ENCODE data around the gene DENND1B. TPM values are rescaled to one million over a fixed set of nuclear protein-coding genes. Genes with fewer than 3 reads are reported as not detected.
A peak's percentile ranks its signal among the peaks of the same experiment; 100 is the strongest.

Gene DENND1B
- total RNA-seq, 2 donors from 2014 or later, result 9.4 to 11.9 TPM

DNA sequence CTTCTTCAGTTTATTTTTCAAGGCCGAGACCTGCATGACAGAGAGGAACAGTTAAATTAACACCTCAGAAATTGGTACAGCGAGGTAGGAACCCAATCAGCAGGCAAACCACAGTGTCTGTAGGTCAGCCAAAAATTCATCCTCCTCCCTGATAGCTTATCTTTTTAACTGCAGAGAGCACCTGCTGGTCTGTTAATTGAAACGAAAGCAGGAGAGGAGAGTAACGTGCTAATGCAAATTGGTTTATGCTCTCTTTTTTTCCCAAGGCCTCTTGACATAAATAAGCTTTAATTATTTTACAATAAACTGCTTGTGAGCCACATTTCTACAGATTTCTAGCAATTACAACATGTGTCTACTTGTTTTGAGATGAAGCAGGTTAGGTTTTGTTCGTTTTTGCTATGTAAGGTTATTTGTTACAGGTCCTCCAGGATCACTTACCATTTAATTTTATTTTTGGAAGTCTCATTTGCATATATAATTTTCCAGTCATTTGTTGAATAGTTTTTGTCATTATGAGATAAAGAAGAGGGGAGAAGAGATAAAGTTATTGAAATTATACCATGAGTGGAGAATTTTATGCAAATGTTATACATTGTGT lies 179.9 kb downstream of the DENND1B start:
- H3K9me3 Mint-ChIP-seq, result no peaks in the 10 kb centered on the region
- peak overlapping the region; percentile 19 for H3K27ac Mint-ChIP-seq
- no peaks in the 10 kb centered on the region for H3K4me1 ChIP-seq (ENCODE audit: control insufficient read depth, insufficient read depth, low read length)
- H3K4me1 Mint-ChIP-seq, result peaks cover 33% of the 10 kb centered on the region
- no peak for TF ChIP-seq CTCF (conservative IDR thresholded peaks at IDR 0.05)
- H3K27me3 Mint-ChIP-seq (ENCODE audit: insufficient read depth), result no peaks in the 10 kb centered on the region
- DNase-seq, result peak; percentile 59
- no peak overlapping the region for H3K4me3 Mint-ChIP-seq
- H3K9ac ChIP-seq (ENCODE audit: extremely low read depth, low read length, poor library complexity, severe bottlenecking), result no peak overlapping the region
- no peaks in the 10 kb centered on the region for H3K27me3 ChIP-seq (ENCODE audit: control insufficient read depth, insufficient read depth, low read length, poor library complexity, severe bottlenecking)
- WGBS, 2 experiments (ENCODE audit: insufficient coverage in 1 of 2, insufficient read length in 1 of 2), result 19 to 33% methylated on average over 4 to 5 of the region's 5 CpGs
- H3K36me3 ChIP-seq (ENCODE audit: control insufficient read depth, insufficient read depth, low read length), result no peaks in the 10 kb centered on the region
- H3K36me3 Mint-ChIP-seq (ENCODE audit: low read depth), result peaks cover 2% of the 10 kb centered on the region
- H3K4me3 ChIP-seq (ENCODE audit: low read length), result no peak overlapping the region
- H3K9me3 ChIP-seq (ENCODE audit: control insufficient read depth, low read length), result no peaks in the 10 kb centered on the region
- H3K27ac ChIP-seq (ENCODE audit: low read depth, low read length), result no peak overlapping the region

DNA sequence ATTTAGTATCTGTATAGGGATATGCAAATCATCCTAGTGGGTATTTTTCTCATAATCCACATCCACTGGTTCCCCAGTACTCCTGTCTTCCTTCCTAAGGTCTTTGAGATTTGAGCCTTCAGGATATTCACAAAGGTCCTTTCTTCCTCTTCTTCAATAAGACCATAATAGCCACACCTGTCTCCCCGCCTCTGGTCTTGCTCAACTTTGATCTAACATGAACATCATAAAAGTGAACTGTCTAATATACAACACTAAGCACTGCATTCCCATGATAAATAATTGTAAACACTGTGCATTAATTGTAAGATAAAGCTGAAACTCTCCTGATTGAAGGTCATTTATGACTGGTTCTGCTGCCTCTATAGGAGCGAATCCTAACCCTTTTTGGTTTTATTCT lies 184.6 kb downstream of the DENND1B start:
- Histone ChIP-seq H3K36me3 (ENCODE audit: control insufficient read depth, insufficient read depth, low read length) (peaks cover 4% of the 10 kb centered on the region), H3K9ac (ENCODE audit: extremely low read depth, low read length, poor library complexity, severe bottlenecking) (no peak overlapping the region), H3K9me3 (ENCODE audit: control insufficient read depth, low read length) (peaks cover 7% of the 10 kb centered on the region), H3K27me3 (ENCODE audit: control insufficient read depth, insufficient read depth, low read length, poor library complexity, severe bottlenecking) (no peaks in the 10 kb centered on the region), H3K4me3 (ENCODE audit: low read length) (no peak overlapping the region), H3K27ac (ENCODE audit: low read depth, low read length) (no peak overlapping the region), H3K4me1 (ENCODE audit: control insufficient read depth, insufficient read depth, low read length) (no peaks in the 10 kb centered on the region)
- Mint-ChIP-seq H3K4me3 (no peak overlapping the region), H3K27me3 (ENCODE audit: insufficient read depth) (no peaks in the 10 kb centered on the region), H3K9me3 (peaks cover 10% of the 10 kb centered on the region), H3K36me3 (ENCODE audit: low read depth) (peaks cover 15% of the 10 kb centered on the region), H3K4me1 (peaks cover 18% of the 10 kb centered on the region), H3K27ac (no peak overlapping the region)
- WGBS, 2 experiments (ENCODE audit: insufficient coverage in 1 of 2, insufficient read length in 1 of 2), result 97 to 100% methylated on average over 1 to 2 of the region's 2 CpGs
- no peak for DNase-seq
- no peak for TF ChIP-seq CTCF (conservative IDR thresholded peaks at IDR 0.05)

DNA sequence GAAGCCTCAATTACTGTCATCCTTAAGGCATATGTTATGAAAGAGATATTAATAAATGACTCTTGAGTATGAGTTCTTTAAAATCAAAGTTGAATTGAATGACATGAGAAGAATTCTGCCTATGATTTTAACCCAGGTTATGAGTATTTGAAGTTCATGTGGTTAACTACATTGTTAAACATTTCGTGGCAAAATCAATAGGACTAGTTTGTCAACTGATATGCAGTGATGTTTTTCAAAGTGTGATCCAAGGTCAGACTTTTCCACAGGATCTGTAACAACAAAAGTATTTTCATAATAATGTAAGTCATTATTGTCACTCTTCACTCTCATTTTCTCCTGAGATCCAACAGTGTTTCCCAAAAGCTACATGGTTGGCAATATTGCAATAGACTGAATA lies 189.5 kb downstream of the DENND1B start:
- no peaks in the 10 kb centered on the region for H3K4me1 Mint-ChIP-seq
- H3K9me3 ChIP-seq (ENCODE audit: control insufficient read depth, low read length), result peaks cover 7% of the 10 kb centered on the region
- peaks cover 10% of the 10 kb centered on the region for H3K9me3 Mint-ChIP-seq
- H3K4me3 ChIP-seq (ENCODE audit: low read length), result no peak overlapping the region
- H3K27ac Mint-ChIP-seq, result no peak overlapping the region
- H3K27me3 Mint-ChIP-seq (ENCODE audit: insufficient read depth), result no peaks in the 10 kb centered on the region
- H3K36me3 Mint-ChIP-seq (ENCODE audit: low read depth), result peaks cover 13% of the 10 kb centered on the region
- WGBS, 2 experiments (ENCODE audit: insufficient coverage in 1 of 2, insufficient read length in 1 of 2), result 80 to 86% methylated on average over 1 of the region's 1 CpG
- DNase-seq, result no peak
- no peak overlapping the region for H3K4me3 Mint-ChIP-seq
- no peak overlapping the region for H3K9ac ChIP-seq (ENCODE audit: extremely low read depth, low read length, poor library complexity, severe bottlenecking)
- peaks cover 4% of the 10 kb centered on the region for H3K36me3 ChIP-seq (ENCODE audit: control insufficient read depth, insufficient read depth, low read length)
- H3K27me3 ChIP-seq (ENCODE audit: control insufficient read depth, insufficient read depth, low read length, poor library complexity, severe bottlenecking), result no peaks in the 10 kb centered on the region
- no peak for TF ChIP-seq CTCF (conservative IDR thresholded peaks at IDR 0.05)
- H3K4me1 ChIP-seq (ENCODE audit: control insufficient read depth, insufficient read depth, low read length), result no peaks in the 10 kb centered on the region
- no peak overlapping the region for H3K27ac ChIP-seq (ENCODE audit: low read depth, low read length)

All from endodermal cell (in vitro differentiated cells).